Measurements from ENCODE around the gene ADA.

GRCh38 chr20:44596876-44597275 lies 54.6 kb downstream of the ADA start:
- TF ChIP-seq CTCF (IDR thresholded peaks at IDR 0.05), result no peak
- no peak for TF ChIP-seq POLR2A (IDR thresholded peaks at IDR 0.05)
- no peak for TF ChIP-seq POLR2AphosphoS5 (IDR thresholded peaks at IDR 0.05)
- TF ChIP-seq EP300 (IDR thresholded peaks at IDR 0.05), result no peak
